SW 1271 (cell line): ENCODE results near the gene SHROOM3.
A peak's percentile ranks its signal among the peaks of the same experiment; 100 is the strongest.

ENCODE experiments used
- DNase-seq, 2 experiments: peaks; one replicate each; lab custom pipeline; 2025; lab: John Stamatoyannopoulos, UW

Gene SHROOM3

GRCh38 chr4:76540486-76540885, 105.5 kb downstream of the SHROOM3 start:
- DNase-seq = no peak

GRCh38 chr4:76543378-76543777, 108.3 kb downstream of the SHROOM3 start:
- DNase-seq = no peak

GRCh38 chr4:76544725-76545124, 109.7 kb downstream of the SHROOM3 start:
- no peak for DNase-seq

- no peak for DNase-seq
Observed at GRCh38 chr4:76545226-76545884, 110.3 kb downstream of the SHROOM3 start.

GRCh38 chr4:76546327-76546726, 111.3 kb downstream of the SHROOM3 start:
- DNase-seq = no peak

GRCh38 chr4:76546759-76547742, 112.0 kb downstream of the SHROOM3 start:
- DNase-seq = peak; percentile 4 to 51

GRCh38 chr4:76548704-76549103, 113.7 kb downstream of the SHROOM3 start:
- DNase-seq = no peak

GRCh38 chr4:76549765-76550164, 114.7 kb downstream of the SHROOM3 start:
- no peak for DNase-seq

- no peak for DNase-seq
Observed at GRCh38 chr4:76550966-76551780, 116.1 kb downstream of the SHROOM3 start.

- no peak for DNase-seq
Observed at GRCh38 chr4:76554630-76555029, 119.6 kb downstream of the SHROOM3 start.

GRCh38 chr4:76556452-76556851, 121.4 kb downstream of the SHROOM3 start:
- DNase-seq = no peak

- DNase-seq = no peak
Observed at GRCh38 chr4:76558396-76559235, 123.6 kb downstream of the SHROOM3 start.

GRCh38 chr4:76559236-76560071, 124.4 kb downstream of the SHROOM3 start:
- no peak for DNase-seq

GRCh38 chr4:76562161-76562560, 127.1 kb downstream of the SHROOM3 start:
- DNase-seq = peak in 1 of 2 experiments; percentile 15

GRCh38 chr4:76562836-76563453, 127.9 kb downstream of the SHROOM3 start:
- no peak for DNase-seq

- DNase-seq = no peak
Observed at GRCh38 chr4:76563454-76564122, 128.6 kb downstream of the SHROOM3 start.

- no peak for DNase-seq
Observed at GRCh38 chr4:76564123-76564915, 129.3 kb downstream of the SHROOM3 start.

GRCh38 chr4:76568262-76568661, 133.2 kb downstream of the SHROOM3 start:
- no peak for DNase-seq

- no peak for DNase-seq
Observed at GRCh38 chr4:76569225-76569624, 134.2 kb downstream of the SHROOM3 start.
